HG03432 (cell line): ENCODE measurements around the gene PLXNA2.

Experiments
- ATAC-seq: cut with Tn5 transposase; IDR thresholded peaks from one replicate; pipeline ENCODE4 v1.9.1; 2021; ENCODE audit warnings: mild to moderate bottlenecking, moderate library complexity; ENCODE audit not compliant: unreplicated experiment

The PLXNA2 gene

DNA sequence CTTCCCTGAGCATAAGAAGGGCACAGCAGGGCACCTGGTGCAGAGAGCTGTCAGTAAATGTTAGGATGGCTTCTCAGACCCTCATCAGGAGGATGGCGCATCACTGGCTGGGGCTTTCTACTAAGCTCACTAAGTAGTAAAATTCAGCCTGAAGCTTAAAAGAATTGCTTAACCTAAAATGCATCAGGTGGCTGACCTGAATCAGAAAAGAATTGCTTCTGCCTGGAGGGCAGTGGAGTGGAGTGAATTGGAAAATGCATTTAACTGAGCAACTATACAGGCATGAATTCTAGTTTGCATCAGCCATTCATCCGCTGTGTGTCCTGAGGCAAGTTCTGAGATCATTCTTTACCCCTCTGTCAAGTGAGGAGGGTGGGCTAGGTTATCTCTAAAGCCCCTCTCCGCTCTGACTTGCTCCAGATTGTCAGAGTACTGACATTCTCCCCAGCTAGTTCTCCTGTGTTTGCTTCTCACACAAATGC is 191.2 kb downstream of the PLXNA2 start:
- no peak for ATAC-seq

DNA sequence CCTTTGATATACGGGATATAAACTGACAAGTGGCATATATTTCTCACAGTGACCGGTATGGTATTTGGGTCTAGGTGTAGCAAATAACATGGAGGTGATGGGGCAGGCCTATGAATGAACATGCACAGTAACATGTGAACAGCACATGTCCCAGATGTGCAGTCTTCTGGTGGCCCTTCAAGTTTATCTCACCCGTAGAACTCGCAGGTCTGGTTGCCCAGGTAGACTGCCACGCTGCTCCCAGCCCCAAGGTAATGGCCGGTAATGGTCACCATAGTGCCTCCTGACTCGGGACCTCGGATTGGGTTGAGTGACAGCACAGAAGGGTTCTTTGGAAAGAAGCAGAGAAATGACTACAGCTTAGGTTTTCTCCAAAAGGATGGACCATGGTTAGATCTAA is 192.0 kb downstream of the PLXNA2 start:
- no peak for ATAC-seq

DNA sequence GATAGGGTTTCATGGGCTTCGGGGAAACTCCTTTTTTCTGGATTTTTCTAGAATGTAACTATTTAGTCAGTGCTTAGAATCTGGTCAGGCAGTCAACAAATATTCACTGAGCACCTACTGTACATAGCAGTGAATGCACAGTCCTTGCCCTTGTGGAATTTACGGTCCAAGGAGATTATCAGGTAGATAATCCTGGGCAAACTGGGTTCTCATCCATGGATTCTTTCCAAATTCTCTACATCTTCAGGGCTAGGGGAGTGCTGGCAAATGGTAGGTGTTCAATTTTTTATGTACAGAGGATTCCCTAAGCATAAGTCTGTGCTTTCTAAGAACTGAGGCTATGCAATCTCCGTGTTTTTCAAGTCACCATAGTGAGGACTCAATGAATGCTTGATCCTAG is 192.5 kb downstream of the PLXNA2 start:
- ATAC-seq = no peak

DNA sequence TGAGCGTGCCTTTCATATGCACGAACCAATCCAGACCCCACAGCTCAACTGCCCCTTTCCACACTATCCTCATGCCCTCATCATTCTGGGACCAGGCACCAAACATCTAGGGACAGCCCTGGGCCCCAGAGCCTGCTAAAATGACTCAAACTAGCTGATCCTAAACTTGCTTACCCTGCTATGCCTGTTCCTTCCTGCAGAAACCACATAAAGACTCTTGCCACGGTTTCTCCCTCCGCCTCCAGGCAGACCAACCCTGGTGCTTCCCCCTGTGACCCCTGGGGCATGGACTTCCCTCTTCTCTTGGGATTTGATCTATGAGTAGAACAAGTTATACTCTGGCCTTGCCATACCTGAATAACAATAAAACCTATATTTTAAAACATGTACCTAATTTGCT is 195.3 kb downstream of the PLXNA2 start:
- no peak for ATAC-seq

DNA sequence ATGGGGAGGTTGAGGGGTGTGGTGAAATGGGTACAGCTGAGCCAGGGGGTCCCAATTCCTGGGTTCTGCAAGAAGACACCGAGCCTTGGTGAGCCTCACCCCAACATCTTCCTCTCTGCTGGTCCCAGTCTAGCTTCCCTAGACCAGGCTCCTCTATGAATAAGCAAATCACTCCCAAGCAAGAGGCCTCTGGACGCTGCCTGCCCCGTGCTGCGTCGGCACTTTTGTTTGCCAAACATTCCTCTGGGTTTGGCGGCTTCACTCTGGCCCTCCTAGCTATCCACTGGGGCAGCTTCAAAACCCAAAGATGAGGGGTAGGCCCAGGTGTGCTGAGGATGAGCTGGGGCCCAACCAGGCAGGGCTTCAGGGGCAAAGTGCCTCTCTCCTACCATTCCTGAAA is 196.2 kb downstream of the PLXNA2 start:
- no peak for ATAC-seq

DNA sequence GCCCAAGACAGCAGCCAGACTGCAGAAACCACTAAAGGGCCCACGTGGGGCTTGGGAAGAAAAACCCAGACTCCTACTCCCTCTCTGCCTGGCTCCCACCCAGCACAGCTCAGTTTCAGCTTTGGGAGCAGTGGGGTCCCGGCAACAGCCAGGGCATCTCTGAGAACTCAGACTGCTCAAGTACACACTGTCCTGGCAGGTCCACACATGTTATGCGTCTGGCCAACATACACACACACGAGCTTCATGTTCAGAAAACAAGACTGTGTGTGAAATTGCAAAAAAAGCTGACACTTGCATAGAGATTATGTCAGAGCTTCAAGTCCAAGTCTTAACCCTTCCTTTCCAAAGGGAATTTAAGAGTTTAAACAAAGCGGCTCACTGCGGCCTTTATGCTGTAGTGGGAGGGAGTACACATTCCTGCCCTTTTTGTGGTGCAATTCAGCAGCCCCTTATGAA is 196.7 kb downstream of the PLXNA2 start:
- ATAC-seq = no peak

DNA sequence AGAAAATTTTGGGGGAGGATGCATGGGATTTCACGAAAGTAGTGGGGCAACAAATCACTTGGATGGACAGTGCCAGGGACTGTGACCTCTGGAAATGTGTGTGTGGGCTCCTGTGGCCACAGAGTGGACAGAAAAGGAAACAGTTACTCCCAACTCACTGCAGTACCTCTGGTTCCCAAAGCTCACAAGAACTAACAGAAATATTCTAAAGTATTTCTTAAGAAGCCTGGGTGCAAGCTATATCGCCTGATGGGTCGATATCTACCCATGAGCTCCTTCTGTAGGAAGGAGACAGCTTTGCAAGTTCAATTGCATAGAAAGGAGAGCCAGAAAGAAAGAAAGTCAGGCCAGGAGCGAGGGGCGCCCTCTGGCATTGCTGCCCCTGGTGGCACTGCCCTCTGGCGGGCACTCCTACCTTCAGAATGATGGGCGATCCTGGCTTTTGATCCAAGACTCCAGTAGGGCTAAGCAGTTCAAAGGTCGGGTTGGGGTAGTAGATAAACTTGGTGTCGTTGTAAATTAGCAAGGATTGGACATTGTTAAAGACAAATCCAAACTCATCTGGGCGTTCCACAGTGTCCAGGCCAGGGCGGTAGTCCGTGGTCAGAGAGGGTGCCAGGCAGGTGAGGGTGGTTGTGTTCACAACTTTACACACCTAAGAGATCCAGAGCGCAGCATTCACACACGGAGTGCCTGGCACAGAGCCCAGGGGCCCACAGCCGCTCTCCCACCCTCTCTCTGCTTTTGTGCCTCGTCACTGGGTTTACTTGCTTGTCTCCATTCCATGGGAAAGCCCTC is 198.5 kb downstream of the PLXNA2 start:
- no peak for ATAC-seq

DNA sequence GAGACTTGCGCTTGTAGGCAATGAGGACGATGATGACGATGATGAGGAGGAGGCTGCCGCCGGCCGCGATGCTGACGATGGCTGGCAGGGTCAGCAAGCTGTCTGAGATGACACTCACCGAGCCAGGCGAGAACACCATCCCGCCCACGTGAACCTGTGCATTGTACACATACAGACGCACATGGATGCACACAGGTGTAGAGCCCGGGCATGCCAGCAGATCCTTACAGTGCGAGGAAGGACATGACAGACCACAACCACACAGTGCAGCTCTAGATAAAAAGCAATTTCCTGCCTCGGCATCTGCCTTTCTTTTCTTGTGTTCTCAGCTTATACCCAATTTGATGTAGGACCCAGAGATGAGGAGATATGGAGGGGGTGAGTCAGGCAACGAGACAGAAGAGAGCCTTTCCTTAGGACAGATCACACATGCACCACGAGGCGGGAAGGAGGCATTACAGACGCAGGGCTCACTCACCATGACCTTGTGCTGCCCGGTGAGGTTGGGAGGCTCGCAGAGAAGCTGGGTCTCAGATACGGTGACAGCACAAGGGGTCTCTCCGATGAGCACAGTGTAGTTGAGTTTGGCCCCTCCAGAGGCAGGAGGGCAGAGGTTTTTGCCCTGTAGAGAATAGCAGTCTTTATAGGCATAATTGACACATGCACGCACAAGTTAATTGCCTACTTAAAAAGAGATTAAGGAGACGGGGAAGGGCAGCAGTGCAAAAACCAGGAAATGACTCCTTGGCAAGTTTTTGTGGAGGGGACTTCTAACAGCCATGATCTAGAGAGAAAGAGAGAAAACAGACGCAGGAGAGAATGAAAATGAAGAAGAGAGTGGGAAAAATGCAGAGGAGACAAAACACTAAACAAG is 199.4 kb downstream of the PLXNA2 start:
- ATAC-seq = no peak

DNA sequence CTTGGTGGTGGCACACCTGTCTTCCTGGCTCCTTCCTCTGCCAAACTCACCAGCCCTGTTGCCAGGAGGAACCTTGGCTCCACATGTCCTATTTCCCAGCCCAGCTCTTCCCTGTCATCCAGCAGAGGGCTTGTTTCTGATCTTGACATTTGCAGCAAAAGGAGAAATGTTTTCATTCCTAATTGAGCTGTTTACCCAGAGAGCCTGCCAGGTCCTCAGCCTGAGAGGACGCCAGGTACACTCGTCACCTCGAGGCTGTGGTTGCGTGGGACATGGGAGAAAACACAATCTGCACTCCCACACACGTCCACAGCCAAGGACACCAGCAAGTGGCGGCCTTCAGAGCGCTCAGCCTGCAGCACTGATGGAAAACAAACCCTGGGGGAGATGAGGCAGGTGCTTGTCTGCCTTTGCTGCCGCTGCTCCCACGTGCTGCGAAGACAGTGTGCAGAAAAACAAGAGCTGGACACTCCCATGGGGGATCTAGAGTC is 200.4 kb downstream of the PLXNA2 start:
- ATAC-seq = no peak

DNA sequence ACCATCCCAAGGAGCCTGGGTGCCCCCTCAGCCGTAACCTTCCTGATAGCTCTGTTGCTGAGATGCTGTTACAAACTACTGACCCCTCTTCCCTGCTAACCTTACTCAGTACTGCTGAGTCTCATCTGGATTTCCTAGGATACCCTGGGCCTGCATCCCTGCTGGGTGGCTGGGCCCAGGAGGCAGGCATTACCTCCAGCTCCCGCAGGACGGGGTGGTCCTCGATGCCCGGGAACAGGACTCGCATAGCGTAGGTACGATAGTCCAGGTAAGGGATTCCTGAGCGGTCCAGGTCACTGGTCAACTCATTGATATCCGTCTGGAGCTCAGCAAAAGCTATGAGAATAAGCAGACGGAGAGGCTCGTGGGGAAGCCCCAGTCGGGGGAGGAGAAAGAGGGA is 201.3 kb downstream of the PLXNA2 start:
- ATAC-seq = no peak

DNA sequence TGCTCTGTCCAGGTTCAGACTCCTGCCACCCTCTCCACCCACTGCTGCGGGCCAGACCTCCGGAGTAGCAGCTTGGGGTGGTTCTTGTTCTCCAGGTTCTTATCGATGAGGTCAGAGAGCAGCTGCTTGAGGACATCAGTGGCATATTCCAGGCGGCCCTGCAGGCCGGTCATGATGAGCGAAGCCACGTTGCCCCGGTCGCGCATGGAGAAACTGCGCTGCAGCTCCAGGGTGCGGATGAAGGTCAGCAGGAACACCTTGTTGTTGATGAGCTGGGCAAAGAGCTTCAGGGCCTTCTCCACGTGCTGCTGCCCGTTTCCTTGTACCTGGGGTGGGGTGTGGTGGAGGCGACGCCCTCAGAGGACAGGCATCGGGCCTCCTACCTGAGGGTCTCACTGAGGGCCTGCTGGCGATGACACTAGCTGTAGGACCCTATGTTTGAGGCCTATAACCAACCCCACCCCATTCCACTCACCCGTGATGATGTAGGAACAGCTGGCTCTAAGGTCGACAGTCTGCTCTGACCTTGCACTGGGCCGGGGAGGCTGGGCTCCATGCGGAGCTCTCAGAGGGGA is 202.1 kb downstream of the PLXNA2 start:
- no peak for ATAC-seq

DNA sequence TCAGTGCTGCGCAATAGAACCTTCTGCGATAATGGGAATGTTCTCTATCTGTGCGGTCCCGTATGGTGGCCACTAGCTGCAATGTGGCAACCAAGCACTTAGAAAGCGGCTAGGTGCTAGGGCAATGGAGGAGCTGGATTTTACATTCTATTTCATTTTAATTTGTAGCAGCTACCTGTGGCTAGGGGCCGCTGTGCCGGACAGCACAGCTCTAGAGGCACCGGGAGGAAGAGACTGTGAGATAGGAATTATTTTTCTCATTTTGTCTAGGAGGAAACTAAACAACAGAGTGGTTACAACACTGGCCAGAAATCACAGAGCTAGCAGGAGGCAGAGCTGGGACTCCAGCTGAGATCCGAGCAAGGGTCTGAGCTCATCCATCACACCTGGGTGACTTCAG is 202.7 kb downstream of the PLXNA2 start:
- ATAC-seq = no peak

DNA sequence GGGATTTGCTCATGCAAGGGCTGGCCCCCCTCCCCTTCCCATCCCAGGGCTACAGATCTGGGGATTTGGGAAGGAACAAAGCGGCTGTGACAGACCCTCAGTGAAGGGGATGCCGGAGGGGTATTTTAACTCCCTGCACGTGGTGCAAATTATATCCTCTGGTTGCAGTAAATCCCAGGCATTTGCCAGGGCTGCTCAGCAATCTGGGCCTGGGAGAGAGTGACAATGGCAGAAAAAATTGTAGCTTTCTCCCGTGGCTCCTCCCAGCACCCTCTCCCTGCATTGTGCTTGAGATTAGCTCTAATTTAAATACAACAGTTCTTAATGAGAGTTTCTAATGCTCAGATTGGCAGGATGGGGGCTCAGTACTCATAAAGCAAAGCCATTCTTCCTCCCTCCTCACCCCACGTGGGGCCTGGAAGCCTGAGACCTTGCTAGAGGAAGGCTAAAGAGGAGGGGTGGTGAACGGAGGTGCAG is 203.3 kb downstream of the PLXNA2 start:
- no peak for ATAC-seq

DNA sequence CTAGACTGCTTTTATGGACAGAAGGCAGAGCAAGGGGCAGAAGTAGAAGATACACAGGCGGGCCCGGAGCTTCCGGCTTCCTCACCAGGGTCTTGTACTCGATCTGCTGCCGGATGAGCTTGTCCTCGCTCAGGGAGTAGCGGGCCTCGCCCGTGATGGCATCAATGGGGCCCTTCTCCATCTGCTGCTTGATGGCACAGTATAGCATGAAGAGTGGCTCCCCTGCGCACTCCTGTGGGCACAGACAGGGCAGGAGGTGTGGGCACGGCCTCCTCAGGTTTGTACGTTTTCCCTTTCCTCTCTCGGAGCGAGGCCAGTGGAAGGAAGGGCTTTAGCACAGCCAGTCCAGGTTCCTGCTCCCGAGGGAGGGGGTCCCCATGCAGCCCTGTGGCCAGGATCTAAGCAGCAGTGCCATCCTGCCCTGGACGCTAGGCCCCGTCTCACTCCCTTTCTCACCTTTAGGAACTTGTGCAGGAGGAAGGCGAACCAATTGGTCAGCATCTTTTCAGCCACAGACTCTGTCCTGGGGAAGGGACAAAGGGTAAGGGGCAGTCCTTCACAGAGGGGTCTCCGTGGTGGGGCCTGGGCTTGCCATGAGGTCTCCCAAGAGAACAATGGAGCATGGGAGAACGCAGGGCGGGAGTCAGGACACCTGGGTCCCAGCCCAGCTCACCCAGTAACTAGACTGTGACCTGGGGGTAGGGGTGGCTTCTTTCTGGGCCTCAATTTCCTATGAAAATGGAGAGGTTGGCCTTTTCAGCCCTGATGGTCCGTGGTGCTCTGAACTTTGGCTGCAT is 204.4 kb downstream of the PLXNA2 start:
- ATAC-seq = no peak

DNA sequence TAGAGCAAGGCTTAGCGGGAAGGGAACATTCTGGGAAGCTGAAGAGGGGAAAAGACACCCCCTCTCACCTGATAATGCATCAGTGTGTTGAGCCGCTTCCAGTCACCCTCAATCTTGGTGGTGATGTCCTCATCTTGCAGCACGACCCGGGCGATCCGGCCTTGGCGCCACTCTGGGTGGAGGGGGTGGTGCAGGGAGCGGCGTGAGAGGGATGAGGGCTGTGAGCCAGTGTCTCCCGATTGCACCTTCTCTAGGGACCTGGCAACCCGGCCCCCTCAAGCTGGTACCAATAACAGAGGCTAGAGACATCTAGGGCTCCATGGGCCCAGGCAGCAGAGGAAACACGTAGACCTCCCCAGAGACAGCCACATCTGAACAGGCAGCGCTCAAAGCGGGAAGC is 205.9 kb downstream of the PLXNA2 start:
- ATAC-seq = no peak

DNA sequence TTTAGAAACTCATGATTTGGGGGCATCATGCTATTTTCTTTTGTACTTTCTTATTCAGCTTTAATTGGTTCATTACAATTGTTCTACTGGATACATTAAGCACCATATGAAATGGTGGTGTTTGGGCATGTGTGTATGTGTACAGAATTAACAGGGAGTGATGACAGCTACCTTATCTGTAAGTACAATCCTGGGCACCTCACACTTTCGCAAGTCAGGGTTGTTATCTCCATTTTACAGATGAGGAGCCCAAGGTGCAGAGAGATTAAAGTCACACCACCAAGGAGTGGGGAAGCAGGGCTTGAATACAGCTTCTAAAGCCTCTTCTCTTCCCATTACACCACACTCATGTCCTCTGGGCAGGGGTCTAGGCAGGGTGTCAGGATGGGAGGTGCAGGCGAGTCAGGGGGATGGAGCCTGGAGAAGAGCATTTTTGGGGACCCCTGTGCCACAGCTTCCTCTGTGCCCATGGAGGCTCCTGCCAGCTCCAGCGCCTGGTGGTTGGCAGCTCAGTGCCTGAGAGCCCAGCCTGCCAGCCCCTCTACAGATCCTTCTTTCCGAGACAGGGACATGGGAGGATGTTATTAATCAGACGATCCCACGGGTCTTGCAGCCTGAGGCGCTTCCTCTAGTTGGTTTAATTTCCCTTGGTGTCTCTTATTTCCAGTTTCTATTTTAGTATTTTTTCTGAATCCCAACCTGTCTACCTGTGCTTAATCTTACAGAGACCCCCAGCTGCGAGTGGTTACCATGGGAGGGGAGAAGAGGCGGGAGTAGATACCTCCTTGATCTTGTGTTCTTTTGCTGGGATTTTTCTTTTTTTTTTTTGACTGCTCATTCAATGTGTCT is 207.0 kb downstream of the PLXNA2 start:
- no peak for ATAC-seq

DNA sequence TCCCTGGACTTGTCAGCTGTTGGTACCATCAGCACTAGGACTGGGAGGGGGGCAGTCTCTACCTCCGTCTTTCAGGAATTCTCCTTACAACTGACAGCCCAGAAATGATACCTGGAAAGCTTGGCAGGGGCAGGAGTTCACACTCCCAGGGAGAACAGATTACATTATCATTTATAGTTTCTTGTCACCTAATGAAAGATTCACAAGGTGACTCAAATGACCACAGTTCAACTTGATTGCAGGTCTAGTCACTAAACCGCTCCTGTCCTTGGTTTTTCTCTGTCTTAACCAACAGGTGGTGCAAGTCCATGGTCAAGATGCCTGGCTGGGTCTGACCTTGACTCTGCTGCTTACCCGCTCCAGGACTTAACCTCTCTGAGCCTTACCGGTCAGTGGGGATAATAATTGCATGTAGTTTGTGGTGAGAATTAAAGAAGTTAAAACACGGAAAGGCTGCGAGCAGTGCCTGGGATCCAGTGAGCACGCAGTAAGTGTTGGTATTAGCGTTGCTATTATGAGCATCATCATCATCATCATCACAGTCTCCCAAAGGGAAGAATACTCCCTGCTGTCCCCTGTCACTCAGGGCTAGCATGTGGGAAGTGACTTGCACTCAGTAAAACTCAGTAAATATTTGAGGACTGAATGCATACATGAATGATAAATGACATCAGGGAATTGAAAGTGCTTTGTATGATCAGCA is 207.9 kb downstream of the PLXNA2 start:
- ATAC-seq = peak; percentile 48

DNA sequence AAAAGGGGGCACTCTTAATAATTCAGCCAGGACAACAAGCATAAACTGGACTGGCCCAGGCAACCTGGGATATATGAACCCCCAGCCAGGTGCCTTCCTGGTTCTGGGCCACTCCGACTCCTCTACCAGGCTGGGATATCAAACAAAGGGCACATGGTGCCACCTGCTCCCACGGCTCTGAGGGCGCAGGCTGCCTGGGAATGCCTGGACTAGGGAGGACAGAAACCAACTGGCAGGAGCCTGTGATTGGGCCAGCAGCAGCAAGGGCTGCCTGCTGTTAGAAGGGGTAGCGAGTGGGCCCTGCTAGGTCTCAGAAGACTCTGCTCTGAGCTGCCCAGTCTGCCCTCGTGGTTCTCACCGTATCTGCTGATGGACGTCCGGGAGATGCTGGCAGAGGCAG is 210.0 kb downstream of the PLXNA2 start:
- ATAC-seq = no peak

DNA sequence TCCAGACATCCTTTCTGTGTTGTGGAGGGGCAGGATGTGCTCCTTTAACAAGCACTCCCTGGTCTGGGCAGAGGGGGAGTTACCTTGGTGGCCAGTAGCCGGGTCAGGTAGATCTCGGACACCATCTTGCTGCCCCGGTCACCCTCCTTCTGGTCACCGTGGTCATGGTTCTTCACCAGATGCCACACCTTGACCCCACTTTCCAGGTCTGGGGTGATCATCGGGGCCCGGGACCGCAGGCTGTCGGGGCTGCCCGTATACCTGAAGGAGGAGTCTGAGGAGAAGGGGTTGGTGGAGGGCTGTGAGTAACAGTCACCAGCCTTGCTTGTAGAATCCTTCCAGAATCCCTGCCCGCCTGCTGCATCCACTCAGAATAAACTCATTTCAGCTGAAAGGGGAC is 210.9 kb downstream of the PLXNA2 start:
- ATAC-seq = no peak
